HUDEP-2 (cell line): ENCODE measurements around the gene AMPD2.
"Not testable (repeated sequence)": the region's sequence is repeated elsewhere in the genome, so short reads cannot be mapped to it uniquely, and the experiment has no call there.

Source experiments
- DNase-seq, 76 experiments: peaks; one replicate each; lab custom pipeline; 2025; ENCODE audit not compliant: unreplicated experiment in 76 of 76; lab: John Stamatoyannopoulos, UW

The AMPD2 gene

DNA sequence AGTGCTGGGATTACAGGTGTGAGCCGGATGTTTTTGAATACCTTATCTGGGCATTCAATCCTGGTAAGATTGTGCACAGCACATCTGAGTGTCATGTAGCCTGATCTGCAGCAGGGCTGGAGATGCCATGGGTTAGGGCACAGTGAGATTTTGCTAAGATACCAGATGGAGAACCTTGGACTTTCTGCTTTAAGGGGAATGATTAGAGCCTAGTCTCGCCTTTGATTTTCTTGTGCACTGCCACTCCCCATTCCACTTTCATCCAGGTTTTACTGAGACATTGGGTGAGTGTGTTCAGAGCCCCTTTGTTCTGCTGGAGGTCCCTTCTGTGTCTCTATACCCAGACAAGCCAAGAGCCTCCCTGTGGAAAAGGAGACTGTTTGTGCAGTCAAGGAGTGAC, 54.2 kb downstream of the AMPD2 start:
- not testable (repeated sequence) for DNase-seq

GRCh38 chr1:109676683-109677381, 57.2 kb downstream of the AMPD2 start:
- not testable (repeated sequence) for DNase-seq

- DNase-seq = no peak
Measured at GRCh38 chr1:109677459-109677858, 57.8 kb downstream of the AMPD2 start.

- not testable (repeated sequence) for DNase-seq
Measured at GRCh38 chr1:109678637-109679036, 59.0 kb downstream of the AMPD2 start.
